Stimulated activated naive B cell treated with anti-CD40 and anti-IgM and Interleukin-4, amounts not matched to agents 10 μg/mL and 1 μg/mL and 100 μg/mL, for 72 hours (primary cell): Measurements from ENCODE around the gene WSB2.
A peak's percentile ranks its signal among the peaks of the same experiment; 100 is the strongest.

Source experiments
- ATAC-seq, 2 donors: fragments of 150-1000 bp; cut with Tn5 transposase; replicated peaks; 2 replicates each; pipeline ENCODE4 v1.10.0; 2021; ENCODE audit warnings: moderate library complexity in 1 of 2
- DNase-seq: peaks from one replicate; pipeline ENCODE4 v3.0.0; 2021
- H3K27ac Mint-ChIP-seq: one replicate; pipeline ENCODE4 v1.8.0; 2022; ENCODE audit warnings: mild to moderate bottlenecking, mixed read lengths
- H3K27me3 Mint-ChIP-seq, 2 donors: one replicate each; pipeline ENCODE4 v1.8.0; 2022; ENCODE audit warnings: mixed read lengths in 2 of 2
- H3K36me3 Mint-ChIP-seq, 2 donors: one replicate each; pipeline ENCODE4 v1.8.0; 2022; ENCODE audit warnings: mixed read lengths in 2 of 2, mild to moderate bottlenecking in 1 of 2
- H3K4me1 Mint-ChIP-seq, 2 donors: one replicate each; pipeline ENCODE4 v1.8.0; 2022; ENCODE audit warnings: mixed read lengths in 2 of 2, mild to moderate bottlenecking in 1 of 2
- H3K4me3 Mint-ChIP-seq, 2 donors: one replicate each; pipeline ENCODE4 v1.8.0; 2022; ENCODE audit warnings: mild to moderate bottlenecking in 2 of 2, mixed read lengths in 2 of 2, moderate library complexity in 1 of 2
- H3K9me3 Mint-ChIP-seq, 2 donors: one replicate each; pipeline ENCODE4 v1.8.0; 2022; ENCODE audit warnings: mixed read lengths in 2 of 2, mild to moderate bottlenecking in 1 of 2

WSB2 gene

DNA sequence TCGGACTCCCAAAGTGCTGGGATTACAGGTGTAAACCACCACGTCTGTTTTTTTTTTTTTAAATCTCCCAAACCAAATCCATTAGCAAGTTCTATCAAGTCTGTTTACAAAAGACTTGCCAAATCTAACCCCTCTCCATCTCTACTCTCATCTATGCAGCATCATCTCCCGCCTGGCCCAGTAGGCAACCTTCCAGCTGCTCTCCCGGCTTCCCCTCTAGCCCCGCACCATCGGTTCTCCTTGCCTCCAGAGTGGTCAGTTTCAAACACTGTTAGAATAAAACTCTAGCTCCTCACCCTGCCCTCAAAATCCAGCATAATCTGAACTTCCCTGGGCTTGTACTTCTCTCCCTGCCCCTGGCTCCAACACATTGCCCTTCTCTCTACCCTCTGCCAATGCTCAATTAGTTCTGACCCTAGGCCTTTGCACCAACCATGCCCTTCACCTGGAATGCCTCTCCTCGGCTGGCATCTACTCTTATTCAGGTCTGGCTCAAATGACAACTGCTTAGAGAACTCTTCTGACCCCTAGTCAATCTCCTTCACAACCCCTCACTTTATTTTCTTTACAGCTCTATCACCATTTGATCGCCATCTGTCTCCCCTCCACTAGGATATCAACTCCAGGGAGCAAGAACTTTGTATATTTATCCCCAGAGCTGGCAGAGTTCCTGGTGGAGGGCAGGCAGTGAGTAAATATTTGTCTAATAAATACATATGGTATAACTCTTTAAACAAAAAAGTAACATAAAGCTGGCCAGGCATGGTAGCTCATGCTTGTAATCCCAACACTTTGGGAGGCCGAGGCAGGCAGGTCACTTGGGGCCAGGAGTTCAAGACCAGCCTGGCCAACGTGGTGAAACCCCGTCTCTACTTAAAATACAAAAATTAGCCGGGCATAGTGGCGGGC, 4.9 kb downstream of the WSB2 start:
- H3K9me3 Mint-ChIP-seq: peaks cover 0 to 2% of the 10 kb centered on the region in 2 donors
- no peak for ATAC-seq
- no peak overlapping the region for H3K4me3 Mint-ChIP-seq
- H3K27ac Mint-ChIP-seq: peak overlapping the region; percentile 63
- peaks cover 26 to 50% of the 10 kb centered on the region in 2 donors for H3K4me1 Mint-ChIP-seq
- no peak for DNase-seq
- peaks cover 34 to 42% of the 10 kb centered on the region in 2 donors for H3K36me3 Mint-ChIP-seq
- no peaks in the 10 kb centered on the region for H3K27me3 Mint-ChIP-seq

DNA sequence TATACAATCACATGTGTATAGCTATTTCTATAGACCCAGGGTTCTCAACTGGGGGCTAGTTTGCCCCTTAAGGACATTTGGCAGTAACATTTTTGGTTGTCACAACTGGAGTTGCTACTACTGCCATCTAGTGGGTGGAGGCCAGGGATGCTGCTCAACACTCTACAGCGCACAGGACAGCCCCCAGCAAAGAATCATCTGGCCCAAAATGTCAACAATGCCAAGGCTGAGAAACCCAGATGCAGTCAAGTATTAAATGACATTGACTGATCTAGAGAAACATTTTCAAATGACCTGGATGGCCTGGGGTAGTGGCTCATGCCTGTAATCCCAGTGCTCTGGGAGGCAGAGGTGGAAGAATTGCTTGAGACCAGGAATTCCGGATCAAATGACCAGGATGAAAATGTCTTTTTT, 5.8 kb downstream of the WSB2 start:
- H3K4me3 Mint-ChIP-seq: no peak overlapping the region
- DNase-seq: peak; percentile 62
- H3K27me3 Mint-ChIP-seq: no peaks in the 10 kb centered on the region
- H3K4me1 Mint-ChIP-seq: peaks cover 24 to 48% of the 10 kb centered on the region in 2 donors
- peak overlapping the region; percentile 10 for H3K27ac Mint-ChIP-seq
- ATAC-seq: peak; percentile 92
- peaks cover 0 to 2% of the 10 kb centered on the region in 2 donors for H3K9me3 Mint-ChIP-seq
- peaks cover 40 to 49% of the 10 kb centered on the region in 2 donors for H3K36me3 Mint-ChIP-seq

DNA sequence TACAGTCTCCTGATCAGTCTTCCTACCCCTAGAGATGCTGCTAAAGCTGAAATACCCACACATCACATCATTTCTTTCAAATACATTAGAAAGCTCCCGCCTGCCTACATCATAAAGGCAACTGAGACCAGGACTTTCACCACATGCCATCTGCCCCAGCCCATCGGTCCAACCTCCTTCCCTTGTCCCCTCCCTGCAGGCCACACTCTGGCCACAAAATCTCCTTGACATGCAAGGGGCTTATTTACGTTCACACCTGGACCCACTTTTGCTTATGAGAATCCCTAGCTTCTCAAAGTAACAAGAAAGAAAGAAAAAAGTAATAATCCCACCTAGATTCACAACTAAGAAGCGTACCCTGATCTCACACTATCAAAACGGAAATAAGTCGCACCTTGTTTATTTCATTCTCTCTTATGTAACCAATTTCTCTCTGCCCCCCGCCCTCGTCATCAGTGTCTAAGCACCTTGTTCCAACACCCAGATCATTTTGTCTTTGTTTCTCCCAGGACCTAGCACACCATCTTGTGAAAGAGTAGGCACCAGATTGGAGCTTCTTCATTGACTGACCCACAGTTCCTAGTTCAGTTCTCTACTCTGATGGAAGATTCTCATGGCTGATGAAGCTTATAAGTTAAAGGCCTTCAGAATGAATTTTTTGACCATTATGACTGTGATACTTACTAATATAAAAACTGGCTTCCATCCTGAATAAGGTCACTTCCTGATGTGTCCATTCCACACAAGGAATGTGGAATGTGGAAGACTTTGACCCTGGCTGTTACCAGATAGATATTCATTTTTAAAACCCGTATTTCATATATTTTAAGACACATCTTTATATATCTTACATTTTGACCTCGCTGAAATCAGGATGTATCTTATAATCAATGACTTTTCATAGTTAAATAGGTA, 7.7 kb downstream of the WSB2 start:
- Mint-ChIP-seq H3K9me3 (peaks cover 0 to 2% of the 10 kb centered on the region in 2 donors), H3K4me3 (no peak overlapping the region), H3K27ac (no peak overlapping the region), H3K36me3 (peaks cover 42 to 55% of the 10 kb centered on the region in 2 donors), H3K4me1 (peaks cover 17 to 39% of the 10 kb centered on the region in 2 donors), H3K27me3 (no peaks in the 10 kb centered on the region)
- no peak for ATAC-seq
- no peak for DNase-seq

DNA sequence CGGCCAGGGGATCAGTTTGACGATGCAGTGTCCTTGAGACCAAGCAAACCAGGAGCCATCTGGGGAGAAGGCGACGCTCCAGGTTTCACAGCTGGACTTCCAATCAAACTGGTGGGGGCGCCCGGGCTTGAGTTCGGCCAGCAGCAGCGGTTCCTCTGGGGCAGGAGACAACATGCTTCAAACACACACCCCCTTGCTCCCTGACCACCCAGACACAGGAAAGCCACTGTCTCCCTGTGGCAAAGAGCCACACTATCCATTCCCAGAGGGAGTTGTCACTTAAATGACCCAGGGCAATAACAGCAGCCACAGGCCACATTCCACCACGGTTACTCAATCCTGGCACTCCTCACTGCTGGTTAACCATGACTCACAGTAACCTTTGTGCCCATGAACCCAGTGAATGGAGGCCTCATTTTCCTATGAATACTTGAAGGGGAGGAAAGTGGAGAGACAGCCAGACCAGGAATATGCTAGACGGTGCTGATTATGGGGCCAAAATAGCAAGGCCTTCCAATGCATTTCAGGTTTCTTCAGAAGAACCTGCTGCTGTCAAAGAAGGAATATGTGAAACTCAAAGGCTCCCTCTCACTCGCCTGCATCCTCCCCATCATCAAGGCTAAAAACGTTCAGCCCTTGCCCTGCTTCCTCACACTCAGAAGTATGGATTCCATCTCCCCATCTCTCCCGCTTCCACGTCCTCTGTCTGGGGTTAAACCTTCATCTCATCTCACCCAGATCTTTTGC, 8.5 kb downstream of the WSB2 start:
- DNase-seq (no peak), ATAC-seq (no peak)
- H3K27ac Mint-ChIP-seq: peak overlapping the region; percentile 47
- H3K4me1 Mint-ChIP-seq: peaks cover 17 to 35% of the 10 kb centered on the region in 2 donors
- H3K9me3 Mint-ChIP-seq: peaks cover 0 to 2% of the 10 kb centered on the region in 2 donors
- H3K4me3 Mint-ChIP-seq: no peak overlapping the region
- H3K36me3 Mint-ChIP-seq: peaks cover 44 to 55% of the 10 kb centered on the region in 2 donors
- no peaks in the 10 kb centered on the region for H3K27me3 Mint-ChIP-seq

DNA sequence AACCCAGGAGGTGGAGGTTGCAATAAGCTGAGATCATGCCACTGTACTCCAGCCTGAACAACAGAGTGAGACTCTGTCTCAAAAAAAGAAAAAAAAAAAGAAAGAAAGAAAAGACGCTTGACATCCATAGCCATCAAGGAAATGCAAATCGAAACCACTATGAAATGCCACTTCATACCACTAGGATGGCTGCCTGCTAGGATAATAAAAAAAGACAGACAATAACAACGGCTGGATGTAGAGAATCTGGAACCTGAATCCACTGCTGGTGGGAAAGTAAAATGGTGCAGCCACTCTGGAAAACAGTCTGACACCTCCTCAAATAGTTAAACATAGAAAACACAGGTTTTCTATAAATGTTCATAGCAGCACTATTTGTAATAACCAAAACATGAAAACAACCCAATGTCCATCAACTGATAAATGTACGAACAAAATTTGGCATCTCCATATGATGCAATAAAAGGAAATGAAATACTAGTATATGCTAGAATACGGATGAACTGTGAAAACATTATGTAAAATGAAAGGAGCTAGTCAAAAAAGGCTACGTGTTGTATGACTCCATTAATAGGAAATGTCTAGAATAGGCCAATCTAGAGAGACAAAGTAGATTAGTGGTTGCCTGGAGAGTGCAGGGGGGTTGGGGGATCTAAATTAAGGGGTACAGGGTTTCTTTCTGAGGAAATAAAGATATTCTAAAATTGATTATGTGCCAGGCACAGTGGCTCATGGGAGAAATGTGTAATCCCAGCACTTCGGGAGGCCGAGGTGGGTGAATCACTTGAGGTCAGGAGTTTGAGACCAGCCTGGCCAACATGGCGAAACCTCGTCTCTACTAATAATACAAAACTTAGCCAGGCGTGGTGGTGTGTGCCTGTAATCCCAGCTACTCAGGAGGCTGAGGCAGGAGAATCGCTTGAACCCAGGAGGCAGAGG, 9.7 kb downstream of the WSB2 start:
- no peaks in the 10 kb centered on the region for H3K27me3 Mint-ChIP-seq
- H3K36me3 Mint-ChIP-seq: peaks cover 45 to 55% of the 10 kb centered on the region in 2 donors
- peaks cover 16 to 33% of the 10 kb centered on the region in 2 donors for H3K4me1 Mint-ChIP-seq
- ATAC-seq (no peak), DNase-seq (no peak)
- H3K27ac Mint-ChIP-seq: no peak overlapping the region
- H3K4me3 Mint-ChIP-seq: no peak overlapping the region
- H3K9me3 Mint-ChIP-seq: peaks cover 0 to 2% of the 10 kb centered on the region in 2 donors

DNA sequence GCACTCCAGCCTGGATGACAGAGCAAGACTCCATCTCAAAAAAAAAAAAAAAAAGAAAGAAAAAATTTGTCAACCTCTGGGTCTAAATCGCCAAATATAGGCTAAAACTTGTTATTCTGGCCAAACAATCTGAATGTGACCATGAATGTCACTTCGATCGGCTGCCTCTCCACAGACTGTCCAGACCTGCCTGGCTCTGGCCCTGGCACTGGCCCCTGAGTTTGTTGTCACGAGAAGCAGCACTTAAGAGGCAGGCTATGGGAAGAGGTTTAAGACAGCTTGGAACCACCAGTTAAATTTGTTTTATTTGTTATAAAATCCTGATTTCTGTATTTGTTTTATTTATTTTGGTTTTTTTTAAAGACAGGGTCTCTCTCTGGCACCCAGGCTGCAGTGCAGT, 14.5 kb downstream of the WSB2 start:
- Mint-ChIP-seq H3K4me3 (no peak overlapping the region), H3K9me3 (no peaks in the 10 kb centered on the region), H3K36me3 (peaks cover 49 to 65% of the 10 kb centered on the region in 2 donors), H3K27me3 (no peaks in the 10 kb centered on the region), H3K27ac (no peak overlapping the region), H3K4me1 (peaks cover 3 to 16% of the 10 kb centered on the region in 2 donors)
- DNase-seq: no peak
- ATAC-seq: no peak

DNA sequence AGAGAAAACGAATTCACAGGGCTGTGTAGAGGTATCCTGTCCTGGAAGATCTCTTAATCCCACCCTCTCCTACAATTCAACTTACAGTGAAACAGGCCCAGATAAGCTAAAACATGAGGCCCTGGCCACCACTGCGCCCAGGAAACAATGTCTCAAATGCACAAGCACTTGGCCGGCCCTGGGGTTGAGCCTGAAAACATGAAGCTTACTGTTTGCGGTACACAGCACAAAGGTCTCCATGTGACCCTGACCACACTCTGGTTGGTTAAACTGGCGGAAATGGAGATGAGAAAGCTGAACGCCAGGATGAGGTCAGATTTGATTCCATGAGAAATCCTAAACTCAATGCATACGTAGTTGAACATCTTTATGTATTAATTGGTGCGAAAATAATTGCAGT, 16.4 kb downstream of the WSB2 start:
- no peaks in the 10 kb centered on the region for H3K9me3 Mint-ChIP-seq
- ATAC-seq (no peak), DNase-seq (no peak)
- H3K27ac Mint-ChIP-seq: no peak overlapping the region
- no peak overlapping the region for H3K4me3 Mint-ChIP-seq
- peaks cover 51 to 60% of the 10 kb centered on the region in 2 donors for H3K36me3 Mint-ChIP-seq
- no peaks in the 10 kb centered on the region for H3K27me3 Mint-ChIP-seq
- peaks cover 3 to 21% of the 10 kb centered on the region in 2 donors for H3K4me1 Mint-ChIP-seq

DNA sequence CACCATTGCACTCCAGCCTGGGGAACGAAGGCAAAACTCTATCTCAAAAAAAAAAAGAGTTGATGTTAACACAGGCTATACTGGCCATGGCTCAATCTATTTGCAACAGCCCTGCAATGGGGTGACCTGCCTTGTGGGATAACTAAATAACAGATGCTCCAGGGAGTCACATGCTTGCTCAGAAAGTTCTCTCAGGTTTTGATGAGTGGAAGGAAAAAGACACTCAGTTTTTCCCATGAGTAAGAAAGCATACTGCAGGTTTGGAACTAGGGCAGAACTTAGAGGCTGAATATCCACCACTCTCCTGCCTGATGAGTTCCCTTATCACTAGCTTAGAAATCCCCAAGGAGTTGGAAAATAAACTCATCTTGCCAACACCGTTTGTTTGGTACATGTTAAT, 16.9 kb downstream of the WSB2 start:
- Mint-ChIP-seq H3K9me3 (no peaks in the 10 kb centered on the region), H3K27me3 (no peaks in the 10 kb centered on the region), H3K36me3 (peaks cover 50 to 60% of the 10 kb centered on the region in 2 donors), H3K4me1 (peaks cover 3 to 16% of the 10 kb centered on the region in 2 donors), H3K27ac (no peak overlapping the region), H3K4me3 (no peak overlapping the region)
- peak in 1 of 2 donors; percentile 53 for ATAC-seq
- no peak for DNase-seq

DNA sequence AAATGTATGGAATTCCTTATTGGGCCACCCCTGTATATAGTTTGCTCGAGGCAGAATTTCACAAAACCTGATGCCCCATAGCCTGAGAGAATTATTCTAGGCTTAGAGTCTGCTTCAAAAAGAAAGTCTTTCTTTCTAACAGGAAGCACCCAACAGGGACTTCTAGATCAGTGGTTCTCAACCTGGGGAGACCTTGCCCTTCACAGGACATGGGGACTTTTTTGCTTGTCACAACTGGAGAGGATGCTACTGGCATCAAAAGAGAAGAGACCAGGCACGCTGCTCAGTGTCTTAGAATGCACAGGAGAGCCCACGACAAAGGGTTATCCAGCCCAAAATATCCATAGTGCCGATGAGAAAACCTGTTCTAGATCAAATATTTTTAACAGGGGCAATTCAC, 18.9 kb downstream of the WSB2 start:
- H3K4me1 Mint-ChIP-seq: peaks cover 5 to 12% of the 10 kb centered on the region in 2 donors
- peak in 1 of 2 donors; percentile 48 for ATAC-seq
- H3K36me3 Mint-ChIP-seq: peaks cover 51 to 70% of the 10 kb centered on the region in 2 donors

DNA sequence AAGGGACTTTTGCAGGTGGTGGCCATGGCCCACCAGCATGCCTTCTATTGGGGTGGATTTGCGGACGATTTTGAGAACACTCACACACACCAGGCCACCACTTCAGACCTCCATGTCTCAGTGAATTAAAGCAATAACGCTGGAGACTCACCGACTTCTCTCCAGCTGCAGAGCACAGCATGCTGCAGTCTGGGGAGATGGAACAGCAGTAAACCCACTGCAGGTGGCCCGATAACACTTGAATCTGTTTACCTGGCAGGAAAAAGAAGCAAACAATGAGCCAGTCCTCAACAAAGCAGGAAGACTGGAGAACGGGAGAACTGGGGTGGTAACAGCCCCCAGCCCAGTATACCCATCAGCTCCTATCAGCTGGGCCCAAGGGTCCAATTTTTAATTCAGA, 22.8 kb downstream of the WSB2 start:
- peak overlapping the region; percentile 56 for H3K27ac Mint-ChIP-seq
- DNase-seq (no peak), ATAC-seq (no peak)
- H3K9me3 Mint-ChIP-seq: no peaks in the 10 kb centered on the region
- peaks cover 27 to 38% of the 10 kb centered on the region in 2 donors for H3K4me1 Mint-ChIP-seq
- no peaks in the 10 kb centered on the region for H3K27me3 Mint-ChIP-seq
- peaks cover 74 to 85% of the 10 kb centered on the region in 2 donors for H3K36me3 Mint-ChIP-seq
- no peak overlapping the region for H3K4me3 Mint-ChIP-seq

More for the DNA sequence above, 18.9 kb downstream of the WSB2 start:
- no peaks in the 10 kb centered on the region for H3K9me3 Mint-ChIP-seq
- DNase-seq: no peak
- no peaks in the 10 kb centered on the region for H3K27me3 Mint-ChIP-seq
- H3K27ac Mint-ChIP-seq: no peak overlapping the region
- H3K4me3 Mint-ChIP-seq: no peak overlapping the region

DNA sequence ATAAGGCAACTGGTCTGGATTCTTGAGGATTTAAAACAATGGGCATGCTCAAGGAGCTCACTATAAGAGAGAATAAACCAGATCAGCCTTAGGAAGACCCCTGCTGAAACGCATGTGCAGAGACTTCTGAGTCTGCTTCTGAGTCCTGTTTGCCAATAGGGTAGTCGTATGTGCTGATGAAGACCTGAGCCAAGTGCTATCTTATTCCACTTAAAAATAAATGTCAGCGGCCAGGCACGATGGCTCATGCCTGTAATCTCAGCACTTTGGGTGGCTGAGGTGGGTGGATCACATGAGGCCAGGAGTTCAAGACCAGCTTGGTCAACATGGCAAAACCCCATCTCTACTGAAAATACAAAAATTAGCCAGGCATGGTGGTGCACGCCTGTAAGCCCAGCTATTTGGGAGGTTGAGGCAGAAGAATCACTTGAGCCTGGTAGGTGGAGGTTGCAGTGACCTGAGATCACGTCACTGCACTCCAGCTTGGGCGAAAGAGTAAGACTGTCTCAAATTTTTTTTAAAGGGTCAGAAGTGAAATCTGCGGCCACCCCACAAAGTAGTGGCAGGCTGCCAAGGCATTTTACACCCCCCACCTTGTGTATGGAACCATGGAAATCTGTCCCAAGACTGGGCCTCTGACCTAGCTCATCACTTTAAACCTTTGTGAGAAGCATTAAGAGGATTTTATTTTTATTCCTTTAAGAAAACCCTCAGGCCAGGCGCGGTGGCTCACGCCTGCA, 24.1 kb downstream of the WSB2 start:
- H3K9me3 Mint-ChIP-seq: no peaks in the 10 kb centered on the region
- ATAC-seq (no peak), DNase-seq (no peak)
- peaks cover 63 to 75% of the 10 kb centered on the region in 2 donors for H3K36me3 Mint-ChIP-seq
- peak overlapping the region; percentile 89 for H3K27ac Mint-ChIP-seq
- no peak overlapping the region for H3K4me3 Mint-ChIP-seq
- no peaks in the 10 kb centered on the region for H3K27me3 Mint-ChIP-seq
- peaks cover 27 to 38% of the 10 kb centered on the region in 2 donors for H3K4me1 Mint-ChIP-seq

DNA sequence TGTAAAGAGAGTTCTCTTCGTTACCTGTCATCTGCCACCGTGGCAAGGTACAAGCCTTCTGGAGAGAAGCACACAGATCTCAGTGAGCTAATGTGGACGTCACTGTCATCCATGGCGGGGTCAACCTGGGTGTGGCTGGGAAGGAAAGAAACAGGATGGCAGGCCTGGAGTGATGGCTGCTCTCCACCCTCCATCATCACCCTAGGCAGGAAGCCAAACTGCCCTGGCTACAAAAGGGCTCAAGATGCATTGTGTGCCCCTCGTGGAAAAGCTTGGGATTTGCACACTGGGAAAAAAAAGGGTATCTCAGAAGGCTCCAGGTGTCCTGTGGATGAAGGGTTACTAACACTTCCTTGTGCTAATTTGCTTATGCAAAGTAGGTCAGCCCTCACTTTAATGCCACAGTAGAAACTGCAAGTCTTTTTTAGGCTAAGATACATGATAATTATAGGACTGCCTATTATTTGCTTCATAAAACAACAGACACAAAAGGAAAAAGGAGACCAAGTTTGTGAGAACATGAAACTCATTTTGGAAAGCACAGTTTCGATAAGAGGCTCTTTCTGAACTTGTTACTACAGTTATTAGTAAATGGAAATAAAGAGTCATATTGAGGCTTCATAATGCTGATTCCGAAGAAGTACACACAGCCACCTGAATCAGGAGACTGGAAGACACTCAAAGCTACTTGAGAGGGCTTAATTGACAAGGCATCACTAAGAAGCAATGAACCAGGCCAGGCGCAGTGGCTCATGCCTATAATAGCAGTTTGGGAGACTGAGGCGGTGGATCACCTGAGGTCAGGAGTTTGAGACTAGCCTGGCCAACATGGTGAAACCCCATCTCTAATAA, 25.6 kb downstream of the WSB2 start:
- H3K27me3 Mint-ChIP-seq: no peaks in the 10 kb centered on the region
- H3K4me3 Mint-ChIP-seq: peak overlapping the region; percentile 22 to 36
- ATAC-seq: peak; percentile 91 to 93
- H3K27ac Mint-ChIP-seq: peak overlapping the region; percentile 89
- no peaks in the 10 kb centered on the region for H3K9me3 Mint-ChIP-seq
- H3K36me3 Mint-ChIP-seq: peaks cover 54 to 66% of the 10 kb centered on the region in 2 donors
- DNase-seq: peak; percentile 30
- H3K4me1 Mint-ChIP-seq: peaks cover 27 to 31% of the 10 kb centered on the region in 2 donors
